ENCODE measurements around the gene OR5C1.

Gene OR5C1

DNA sequence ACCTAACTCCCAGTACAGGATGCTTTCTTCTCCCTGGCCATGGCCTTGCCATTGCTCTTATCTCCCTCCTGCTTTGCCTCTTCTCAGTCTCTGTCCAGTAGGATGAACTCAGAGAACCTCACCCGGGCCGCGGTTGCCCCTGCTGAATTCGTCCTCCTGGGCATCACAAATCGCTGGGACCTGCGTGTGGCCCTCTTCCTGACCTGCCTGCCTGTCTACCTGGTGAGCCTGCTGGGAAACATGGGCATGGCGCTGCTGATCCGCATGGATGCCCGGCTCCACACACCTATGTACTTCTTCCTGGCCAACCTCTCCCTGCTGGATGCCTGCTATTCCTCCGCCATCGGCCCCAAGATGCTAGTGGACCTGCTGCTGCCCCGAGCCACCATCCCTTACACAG lies at the start of gene OR5C1:
TSS of gene OR5C1 (plus strand) at position 103 of the 400 bp plus-strand sequence. CDS start at position 103, 0 bp downstream.
- DNase-seq (ENCODE audit: low read depth in 2 of 2) = no peak
- no peak within 1 kb of the TSS for H3K4me3 ChIP-seq (replicated peaks in 1 of 2; ENCODE audit: low read depth in 2 of 2, low read length in 2 of 2)
- TF ChIP-seq, protein P1, sequence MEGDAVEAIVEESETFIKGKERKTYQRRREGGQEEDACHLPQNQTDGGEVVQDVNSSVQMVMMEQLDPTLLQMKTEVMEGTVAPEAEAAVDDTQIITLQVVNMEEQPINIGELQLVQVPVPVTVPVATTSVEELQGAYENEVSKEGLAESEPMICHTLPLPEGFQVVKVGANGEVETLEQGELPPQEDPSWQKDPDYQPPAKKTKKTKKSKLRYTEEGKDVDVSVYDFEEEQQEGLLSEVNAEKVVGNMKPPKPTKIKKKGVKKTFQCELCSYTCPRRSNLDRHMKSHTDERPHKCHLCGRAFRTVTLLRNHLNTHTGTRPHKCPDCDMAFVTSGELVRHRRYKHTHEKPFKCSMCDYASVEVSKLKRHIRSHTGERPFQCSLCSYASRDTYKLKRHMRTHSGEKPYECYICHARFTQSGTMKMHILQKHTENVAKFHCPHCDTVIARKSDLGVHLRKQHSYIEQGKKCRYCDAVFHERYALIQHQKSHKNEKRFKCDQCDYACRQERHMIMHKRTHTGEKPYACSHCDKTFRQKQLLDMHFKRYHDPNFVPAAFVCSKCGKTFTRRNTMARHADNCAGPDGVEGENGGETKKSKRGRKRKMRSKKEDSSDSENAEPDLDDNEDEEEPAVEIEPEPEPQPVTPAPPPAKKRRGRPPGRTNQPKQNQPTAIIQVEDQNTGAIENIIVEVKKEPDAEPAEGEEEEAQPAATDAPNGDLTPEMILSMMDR (IDR thresholded peaks at IDR 0.05; ENCODE audit: low read depth, low read length) = no peak

- no peak for DNase-seq (ENCODE audit: low read depth in 2 of 2)
- TF ChIP-seq, protein P1 (IDR thresholded peaks at IDR 0.05; ENCODE audit: low read depth, low read length) = no peak
- no peak within 1 kb of the TSS for H3K4me3 ChIP-seq (replicated peaks in 1 of 2; ENCODE audit: low read depth in 2 of 2, low read length in 2 of 2)
Measured at GRCh38 chr9:122742003-122742402, 46.7 kb upstream of the OR5C1 start, which contains the start of gene OR1L6. OR1L6 (plus strand) TSS chr9:122742303; CDS start chr9:122749848, 7,545 bp downstream.

DNA sequence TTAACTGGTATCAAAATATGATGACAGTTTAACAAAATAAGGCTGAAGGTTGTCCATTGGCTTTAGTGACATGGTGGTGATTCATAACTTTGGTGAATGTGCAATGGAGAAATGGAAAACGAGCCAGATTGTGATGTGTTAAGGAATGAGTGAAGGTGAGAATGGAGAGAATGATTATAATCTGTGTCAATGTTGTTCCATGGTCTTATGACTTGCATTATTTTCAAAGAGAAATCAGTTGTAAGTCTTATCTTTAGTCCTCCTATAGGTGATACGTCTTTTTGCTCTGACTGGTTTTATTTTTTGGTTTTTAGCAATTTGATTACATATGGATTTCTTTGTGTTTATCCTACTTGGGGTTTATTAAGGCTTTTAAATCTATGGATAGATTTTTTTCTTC lies 33.9 kb upstream of the OR5C1 start:
- no peak overlapping the region for H3K4me3 ChIP-seq (replicated peaks in 1 of 2; ENCODE audit: low read depth in 2 of 2, low read length in 2 of 2)
- TF ChIP-seq, protein P1 (IDR thresholded peaks at IDR 0.05; ENCODE audit: low read depth, low read length) = no peak
- DNase-seq (ENCODE audit: low read depth in 2 of 2) = no peak

- DNase-seq (ENCODE audit: low read depth in 2 of 2) = no peak
- TF ChIP-seq, protein P1 (IDR thresholded peaks at IDR 0.05; ENCODE audit: low read depth, low read length) = no peak
- no peak overlapping the region for H3K4me3 ChIP-seq (replicated peaks in 1 of 2; ENCODE audit: low read depth in 2 of 2, low read length in 2 of 2)
Measured at GRCh38 chr9:122767817-122768216, 20.9 kb upstream of the OR5C1 start.

DNA sequence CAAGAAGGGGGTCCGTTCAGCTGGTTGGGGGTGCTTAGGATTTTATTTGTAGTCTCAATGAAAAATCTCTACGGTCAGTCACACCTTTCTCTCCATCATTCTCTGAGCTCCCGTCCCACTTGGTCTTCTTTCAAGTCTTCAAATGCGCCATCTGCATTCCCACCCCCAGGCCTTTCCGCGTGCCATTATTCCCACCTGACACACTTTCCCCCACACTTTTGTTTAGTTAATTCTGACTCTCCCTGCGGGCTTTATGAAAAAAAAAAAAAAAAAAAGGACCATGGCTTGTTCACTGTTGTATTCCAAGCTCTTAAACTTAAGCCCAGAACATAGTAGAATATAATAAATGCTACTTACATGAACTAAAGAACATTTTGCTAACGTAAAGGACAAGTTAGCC lies 11.7 kb upstream of the OR5C1 start:
- H3K4me3 ChIP-seq (replicated peaks in 1 of 2; ENCODE audit: low read depth in 2 of 2, low read length in 2 of 2) = no peak overlapping the region
- DNase-seq (ENCODE audit: low read depth in 2 of 2) = no peak
- TF ChIP-seq, protein P1 (IDR thresholded peaks at IDR 0.05; ENCODE audit: low read depth, low read length) = no peak

- no peak overlapping the region for H3K4me3 ChIP-seq (replicated peaks in 1 of 2; ENCODE audit: low read depth in 2 of 2, low read length in 2 of 2)
- peak; percentile 2 to 68 for DNase-seq (ENCODE audit: low read depth in 2 of 2)
- TF ChIP-seq, protein P1 (IDR thresholded peaks at IDR 0.05; ENCODE audit: low read depth, low read length) = no peak
Measured at GRCh38 chr9:122777935-122778627, 10.7 kb upstream of the OR5C1 start.

Data from cardiac fibroblast (primary cell).